ENCODE data around the gene LUZP2.

Gene LUZP2

GRCh38 chr11:25068451-25068850, 571.6 kb downstream of the LUZP2 start:
- H3K9me3 ChIP-seq (ENCODE audit: control insufficient read depth, insufficient read depth, low read length) = no peaks in the 10 kb centered on the region
- no peak overlapping the region for H3K9ac ChIP-seq (ENCODE audit: low read depth, low read length)
- no peaks in the 10 kb centered on the region for H3K36me3 ChIP-seq (ENCODE audit: insufficient read depth, low read length)
- no peaks in the 10 kb centered on the region for H3K4me1 ChIP-seq (ENCODE audit: insufficient read depth, low read length)

DNA sequence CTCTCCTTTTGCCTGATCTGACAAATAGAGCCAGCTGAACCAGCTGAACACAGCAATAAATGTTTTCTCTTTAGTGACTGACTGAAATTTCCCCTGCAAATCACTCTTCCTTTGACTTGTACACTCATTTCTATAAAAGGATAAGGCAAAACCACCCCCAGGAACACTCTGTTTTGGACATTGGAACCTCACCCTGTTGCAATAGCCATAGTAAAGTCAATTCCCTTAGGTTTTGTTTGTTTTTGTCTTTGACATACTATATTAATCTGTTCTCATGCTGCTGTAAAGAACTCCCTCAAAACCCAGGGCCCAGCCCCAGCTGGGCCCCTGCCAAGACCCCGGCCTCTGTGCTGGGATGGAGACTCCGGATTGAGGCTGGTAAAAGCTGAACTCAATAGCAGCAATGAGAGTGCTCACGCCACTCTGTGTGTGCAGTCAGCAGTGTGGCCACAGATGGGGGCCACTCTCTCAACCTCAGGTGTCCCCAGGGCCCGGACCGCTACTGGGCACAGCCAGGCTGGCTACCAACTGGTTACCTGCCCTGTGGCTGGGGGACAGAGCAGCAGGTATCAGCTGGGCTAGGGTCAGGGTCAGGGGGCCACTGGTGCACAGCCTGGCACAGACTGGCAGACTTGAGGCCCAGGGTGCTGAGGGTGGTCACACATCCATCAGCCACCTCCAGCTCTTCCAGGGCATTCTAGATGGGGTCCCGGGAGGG, 597.4 kb downstream of the LUZP2 start:
- H3K9me3 ChIP-seq (ENCODE audit: control insufficient read depth, insufficient read depth, low read length) = no peaks in the 10 kb centered on the region
- no peaks in the 10 kb centered on the region for H3K36me3 ChIP-seq (ENCODE audit: insufficient read depth, low read length)
- no peak overlapping the region for H3K9ac ChIP-seq (ENCODE audit: low read depth, low read length)
- H3K4me1 ChIP-seq (ENCODE audit: insufficient read depth, low read length) = no peaks in the 10 kb centered on the region

DNA sequence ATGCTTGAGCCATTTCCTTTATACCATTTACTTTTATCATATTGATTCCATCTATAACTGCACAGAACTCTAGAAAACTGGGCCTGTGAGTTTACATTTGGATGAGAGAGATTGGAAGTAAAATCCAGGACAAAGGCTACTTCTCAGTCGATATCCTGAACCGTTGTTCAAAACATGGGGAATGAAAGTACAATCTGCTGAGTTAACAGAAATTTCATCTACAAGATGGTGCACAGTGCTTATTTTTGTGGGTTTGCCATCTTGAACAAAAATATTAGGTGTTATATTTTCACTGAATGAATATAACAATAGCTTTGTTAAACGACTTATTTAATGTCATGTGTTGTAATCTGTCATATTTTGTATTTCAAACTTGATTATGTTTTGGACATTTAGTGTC, 622.6 kb downstream of the LUZP2 start:
- Histone ChIP-seq H3K9ac (ENCODE audit: low read depth, low read length) (no peak overlapping the region), H3K9me3 (ENCODE audit: control insufficient read depth, insufficient read depth, low read length) (no peaks in the 10 kb centered on the region), H3K36me3 (ENCODE audit: insufficient read depth, low read length) (no peaks in the 10 kb centered on the region), H3K4me1 (ENCODE audit: insufficient read depth, low read length) (no peaks in the 10 kb centered on the region)
